Measurements from ENCODE around the gene MED15. TPM values are rescaled to one million over a fixed set of nuclear protein-coding genes. Genes with fewer than 3 reads are reported as not detected.

The MED15 gene
- total and polyA plus RNA-seq, 4 donors: 23.5 to 119 (median 96.9) TPM

DNA sequence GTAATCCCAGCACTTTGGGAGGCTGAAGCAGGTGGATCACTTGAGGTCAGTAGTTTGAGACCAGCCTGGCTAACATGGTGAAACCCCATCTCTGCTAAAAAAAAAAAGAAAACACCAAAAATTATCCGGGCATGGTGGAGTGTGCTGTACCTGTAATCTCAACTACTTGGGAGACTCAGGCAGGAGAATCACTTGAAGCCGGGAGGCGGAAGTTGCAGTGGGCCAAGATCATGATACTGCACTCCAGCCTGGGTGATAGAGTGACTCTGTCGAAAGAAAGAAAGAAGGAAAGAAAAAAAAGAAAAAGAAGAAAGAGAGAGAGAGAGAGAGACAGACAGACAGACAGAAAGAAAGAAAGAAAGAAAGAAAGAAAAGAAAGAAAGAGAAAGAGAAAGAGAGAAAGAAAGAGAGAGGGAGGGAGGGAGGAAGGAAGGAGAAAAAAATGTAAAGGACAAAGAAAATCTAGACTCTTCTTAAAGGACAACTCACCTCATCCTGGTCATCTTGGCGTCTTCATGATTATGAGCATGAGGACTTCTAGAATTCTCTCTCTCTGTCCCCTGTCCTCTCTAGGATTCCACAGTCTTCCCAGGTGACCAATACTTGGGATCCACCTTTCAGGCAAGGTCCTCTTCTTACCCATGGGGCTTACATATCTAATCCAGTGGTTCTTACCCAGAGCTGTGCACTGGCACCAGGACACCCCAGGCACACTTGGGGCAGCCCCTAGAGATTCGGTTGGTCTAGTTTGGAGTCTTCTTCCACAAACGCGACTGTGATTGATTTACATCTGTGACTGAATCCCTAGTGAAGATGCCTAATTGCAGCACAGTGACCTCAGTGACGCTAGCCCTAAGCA is 120.9 kb downstream of the MED15 start:
- intact Hi-C loops (cut with DNase I): no loop called here
- ATAC-seq (ENCODE audit: low FRiP score) (no peak), DNase-seq (no peak)
- H3K27ac ChIP-seq (ENCODE audit: low read depth in 1 of 2, low read length in 2 of 2): no peak overlapping the region
- H3K9me3 ChIP-seq (ENCODE audit: control insufficient read depth, low read length): no peaks in the 10 kb centered on the region
- WGBS, 2 donors: 86 to 89% methylated on average over 9 of the region's 9 CpGs
- H3K4me1 ChIP-seq (ENCODE audit: control insufficient read depth in 1 of 2, insufficient read depth in 2 of 2, low read length in 2 of 2): no peaks in the 10 kb centered on the region
- no peaks in the 10 kb centered on the region for H3K36me3 ChIP-seq (ENCODE audit: control insufficient read depth in 1 of 2, insufficient read depth in 2 of 2, low read length in 1 of 2)
- no peak overlapping the region for H3K4me3 ChIP-seq (ENCODE audit: low read length in 2 of 2)
- no peaks in the 10 kb centered on the region for H3K27me3 ChIP-seq (ENCODE audit: control insufficient read depth in 1 of 2, insufficient read depth in 2 of 2, low read length in 1 of 2)

DNA sequence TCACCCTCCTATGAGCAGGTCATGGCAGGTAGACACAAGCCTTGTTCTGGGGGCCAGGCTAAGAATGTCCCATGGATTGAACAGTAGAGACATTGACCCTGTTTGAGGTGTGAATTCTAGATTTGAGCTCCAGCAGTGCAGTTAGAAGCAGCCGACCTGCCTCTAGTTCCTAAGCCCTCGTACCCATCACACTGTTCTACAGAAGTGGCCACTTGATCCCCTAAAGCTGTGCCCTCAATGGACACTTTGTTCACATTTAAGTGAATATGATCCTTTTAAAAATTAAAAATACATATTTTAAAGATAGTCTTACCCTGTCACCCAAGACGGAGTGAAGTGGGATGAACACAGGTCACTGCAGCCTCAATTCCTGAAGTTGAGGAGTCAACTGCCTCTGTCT is 122.0 kb downstream of the MED15 start:
- 87 to 88% methylated on average over 3 of the region's 3 CpGs for WGBS, 2 donors

DNA sequence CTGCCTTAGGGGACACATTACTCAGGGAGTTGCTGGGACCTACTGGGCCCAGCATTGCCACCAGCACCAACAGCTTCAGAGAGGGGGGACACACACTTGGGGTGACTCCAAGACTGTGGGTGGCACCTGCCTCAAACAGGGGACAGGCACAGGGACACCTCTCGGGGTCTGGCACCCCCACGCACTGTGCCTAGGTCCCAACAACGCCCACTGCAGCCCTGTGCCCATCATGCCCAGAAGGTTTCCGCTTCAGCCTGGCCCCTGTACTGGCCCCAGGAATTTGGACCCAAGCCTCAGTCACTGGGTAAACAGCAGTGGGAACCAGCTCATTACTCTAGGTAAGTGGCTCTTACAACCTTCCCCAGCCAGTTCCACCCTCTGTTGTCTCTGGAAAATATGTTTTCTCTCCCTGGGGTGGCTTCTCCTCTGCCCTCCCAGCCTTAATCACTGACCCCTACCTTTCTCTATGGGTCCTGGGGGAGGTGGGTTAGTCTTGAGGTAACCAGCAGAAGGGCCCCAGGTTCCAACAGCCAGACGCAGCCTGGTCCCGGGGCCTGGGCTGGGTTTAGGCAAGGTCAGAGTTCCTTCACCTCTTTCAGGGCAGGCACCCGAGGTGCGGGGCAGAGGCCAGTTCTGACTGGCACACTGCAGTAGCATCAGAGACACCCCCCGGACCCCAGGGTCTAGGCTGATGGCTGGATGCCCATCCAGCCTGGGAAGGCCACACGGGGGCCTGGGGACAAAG is 123.6 kb downstream of the MED15 start:
- no peaks in the 10 kb centered on the region for H3K36me3 ChIP-seq (ENCODE audit: control insufficient read depth in 1 of 2, insufficient read depth in 2 of 2, low read length in 1 of 2)
- H3K27me3 ChIP-seq (ENCODE audit: control insufficient read depth in 1 of 2, insufficient read depth in 2 of 2, low read length in 1 of 2): no peaks in the 10 kb centered on the region
- H3K27ac ChIP-seq (ENCODE audit: low read depth in 1 of 2, low read length in 2 of 2): no peak overlapping the region
- DNase-seq (no peak), ATAC-seq (ENCODE audit: low FRiP score) (no peak)
- WGBS, 2 donors: 87 to 88% methylated on average over 10 of the region's 10 CpGs
- no peaks in the 10 kb centered on the region for H3K9me3 ChIP-seq (ENCODE audit: control insufficient read depth, low read length)
- no peaks in the 10 kb centered on the region for H3K4me1 ChIP-seq (ENCODE audit: control insufficient read depth in 1 of 2, insufficient read depth in 2 of 2, low read length in 2 of 2)
- H3K4me3 ChIP-seq (ENCODE audit: low read length in 2 of 2): no peak overlapping the region
- intact Hi-C loops (cut with DNase I): no loop called here

More for the DNA sequence above, 122.0 kb downstream of the MED15 start:
- Histone ChIP-seq H3K27ac (ENCODE audit: low read depth in 1 of 2, low read length in 2 of 2) (no peak overlapping the region), H3K4me3 (ENCODE audit: low read length in 2 of 2) (no peak overlapping the region), H3K27me3 (ENCODE audit: control insufficient read depth in 1 of 2, insufficient read depth in 2 of 2, low read length in 1 of 2) (no peaks in the 10 kb centered on the region), H3K9me3 (ENCODE audit: control insufficient read depth, low read length) (no peaks in the 10 kb centered on the region), H3K4me1 (ENCODE audit: control insufficient read depth in 1 of 2, insufficient read depth in 2 of 2, low read length in 2 of 2) (no peaks in the 10 kb centered on the region), H3K36me3 (ENCODE audit: control insufficient read depth in 1 of 2, insufficient read depth in 2 of 2, low read length in 1 of 2) (no peaks in the 10 kb centered on the region)
- intact Hi-C loops (cut with DNase I): no loop called here
- no peak for ATAC-seq (ENCODE audit: low FRiP score)
- DNase-seq: no peak

GRCh38 chr22:20632082-20632481 is 124.7 kb downstream of the MED15 start:
- 82 to 85% methylated on average over 6 of the region's 6 CpGs for WGBS, 2 donors
- ATAC-seq (ENCODE audit: low FRiP score): no peak

GRCh38 chr22:20632518-20632917 is 125.1 kb downstream of the MED15 start:
- Histone ChIP-seq H3K9me3 (ENCODE audit: control insufficient read depth, low read length) (no peaks in the 10 kb centered on the region), H3K4me1 (ENCODE audit: control insufficient read depth in 1 of 2, insufficient read depth in 2 of 2, low read length in 2 of 2) (no peaks in the 10 kb centered on the region), H3K4me3 (ENCODE audit: low read length in 2 of 2) (no peak overlapping the region), H3K27me3 (ENCODE audit: control insufficient read depth in 1 of 2, insufficient read depth in 2 of 2, low read length in 1 of 2) (no peaks in the 10 kb centered on the region), H3K27ac (ENCODE audit: low read depth in 1 of 2, low read length in 2 of 2) (no peak overlapping the region), H3K36me3 (ENCODE audit: control insufficient read depth in 1 of 2, insufficient read depth in 2 of 2, low read length in 1 of 2) (no peaks in the 10 kb centered on the region)
- intact Hi-C loops (cut with DNase I): no loop called here
- DNase-seq: no peak
- ATAC-seq (ENCODE audit: low FRiP score): no peak
- WGBS, 2 donors: 63 to 70% methylated on average over 4 of the region's 4 CpGs

More at GRCh38 chr22:20632082-20632481, 124.7 kb downstream of the MED15 start:
- no peak overlapping the region for H3K27ac ChIP-seq (ENCODE audit: low read depth in 1 of 2, low read length in 2 of 2)
- no peaks in the 10 kb centered on the region for H3K36me3 ChIP-seq (ENCODE audit: control insufficient read depth in 1 of 2, insufficient read depth in 2 of 2, low read length in 1 of 2)
- H3K27me3 ChIP-seq (ENCODE audit: control insufficient read depth in 1 of 2, insufficient read depth in 2 of 2, low read length in 1 of 2): no peaks in the 10 kb centered on the region
- H3K4me3 ChIP-seq (ENCODE audit: low read length in 2 of 2): no peak overlapping the region
- intact Hi-C loops (cut with DNase I): no loop called here
- no peaks in the 10 kb centered on the region for H3K4me1 ChIP-seq (ENCODE audit: control insufficient read depth in 1 of 2, insufficient read depth in 2 of 2, low read length in 2 of 2)
- H3K9me3 ChIP-seq (ENCODE audit: control insufficient read depth, low read length): no peaks in the 10 kb centered on the region
- DNase-seq: no peak

DNA sequence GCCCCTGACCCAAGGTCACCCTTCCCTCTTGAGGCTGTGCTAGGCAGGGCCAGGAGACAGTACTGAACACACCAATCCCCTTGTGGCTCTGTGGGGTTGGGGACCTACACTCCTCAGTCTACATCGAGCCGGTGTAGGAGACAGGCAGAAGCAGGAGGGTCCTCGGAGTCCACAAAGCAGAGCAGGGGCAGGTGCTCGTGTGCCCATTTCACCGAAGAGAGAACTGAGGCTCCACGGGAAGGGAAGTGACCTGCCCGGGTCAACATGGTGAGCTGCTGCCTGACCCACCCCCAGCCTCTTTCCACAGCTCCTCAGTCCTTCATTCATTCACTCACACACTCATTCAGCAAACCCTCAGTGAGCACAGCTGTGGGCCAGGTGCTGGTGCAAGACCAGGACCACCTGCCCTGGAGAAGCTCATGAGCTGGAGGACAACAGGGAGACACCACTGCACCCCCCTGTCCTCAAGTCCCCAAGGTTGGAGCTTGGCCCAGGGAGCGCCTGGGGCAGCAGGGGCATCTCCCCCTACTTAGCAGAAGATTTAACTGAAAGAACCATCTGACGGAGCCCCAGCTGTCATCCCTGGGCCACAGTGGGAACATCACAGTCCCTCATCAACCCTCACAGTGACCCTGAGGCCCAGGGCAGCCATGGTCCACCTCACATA is 127.3 kb downstream of the MED15 start:
- no peaks in the 10 kb centered on the region for H3K36me3 ChIP-seq (ENCODE audit: control insufficient read depth in 1 of 2, insufficient read depth in 2 of 2, low read length in 1 of 2)
- no peak overlapping the region for H3K27ac ChIP-seq (ENCODE audit: low read depth in 1 of 2, low read length in 2 of 2)
- H3K27me3 ChIP-seq (ENCODE audit: control insufficient read depth in 1 of 2, insufficient read depth in 2 of 2, low read length in 1 of 2): no peaks in the 10 kb centered on the region
- H3K9me3 ChIP-seq (ENCODE audit: control insufficient read depth, low read length): no peaks in the 10 kb centered on the region
- WGBS, 2 donors: 86 to 87% methylated on average over 9 of the region's 9 CpGs
- DNase-seq: peak in 1 of 2 donors; percentile 6
- H3K4me1 ChIP-seq (ENCODE audit: control insufficient read depth in 1 of 2, insufficient read depth in 2 of 2, low read length in 2 of 2): no peaks in the 10 kb centered on the region
- H3K4me3 ChIP-seq (ENCODE audit: low read length in 2 of 2): no peak overlapping the region
- ATAC-seq (ENCODE audit: low FRiP score): no peak
- intact Hi-C loops (cut with DNase I): no loop called here

DNA sequence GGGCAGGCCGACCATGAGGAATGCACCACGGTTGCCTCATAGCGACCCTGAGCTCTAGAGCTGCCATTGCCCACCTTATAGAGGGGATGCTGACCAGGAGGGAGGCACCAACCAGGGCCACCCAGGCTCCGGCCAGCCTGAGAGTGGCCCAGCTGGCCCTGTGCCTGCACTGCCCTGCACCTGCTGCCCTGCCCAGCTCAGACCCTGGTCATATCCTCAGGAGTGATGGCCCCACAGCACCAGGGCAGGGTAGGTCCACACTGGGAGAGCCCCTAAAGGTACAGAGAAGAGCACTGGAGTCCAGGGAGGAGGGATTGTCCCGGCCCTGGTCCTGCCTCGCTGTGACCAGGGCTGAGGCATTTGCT is 127.8 kb downstream of the MED15 start:
- intact Hi-C loops (cut with DNase I): no loop called here
- ATAC-seq (ENCODE audit: low FRiP score): no peak
- H3K27ac ChIP-seq (ENCODE audit: low read depth in 1 of 2, low read length in 2 of 2): no peak overlapping the region
- no peaks in the 10 kb centered on the region for H3K27me3 ChIP-seq (ENCODE audit: control insufficient read depth in 1 of 2, insufficient read depth in 2 of 2, low read length in 1 of 2)
- peak in 1 of 2 donors; percentile 19 for DNase-seq
- no peak overlapping the region for H3K4me3 ChIP-seq (ENCODE audit: low read length in 2 of 2)
- H3K36me3 ChIP-seq (ENCODE audit: control insufficient read depth in 1 of 2, insufficient read depth in 2 of 2, low read length in 1 of 2): no peaks in the 10 kb centered on the region
- no peaks in the 10 kb centered on the region for H3K9me3 ChIP-seq (ENCODE audit: control insufficient read depth, low read length)
- WGBS, 2 donors: 78% methylated on average over 6 of the region's 6 CpGs
- no peaks in the 10 kb centered on the region for H3K4me1 ChIP-seq (ENCODE audit: control insufficient read depth in 1 of 2, insufficient read depth in 2 of 2, low read length in 2 of 2)

- intact Hi-C loops (cut with DNase I): no loop called here
- 86 to 88% methylated on average over 16 of the region's 16 CpGs for WGBS, 2 donors
- no peak for ATAC-seq (ENCODE audit: low FRiP score)
- Histone ChIP-seq H3K4me3 (ENCODE audit: low read length in 2 of 2) (no peak overlapping the region), H3K4me1 (ENCODE audit: control insufficient read depth in 1 of 2, insufficient read depth in 2 of 2, low read length in 2 of 2) (no peaks in the 10 kb centered on the region), H3K36me3 (ENCODE audit: control insufficient read depth in 1 of 2, insufficient read depth in 2 of 2, low read length in 1 of 2) (no peaks in the 10 kb centered on the region), H3K27ac (ENCODE audit: low read depth in 1 of 2, low read length in 2 of 2) (no peak overlapping the region), H3K27me3 (ENCODE audit: control insufficient read depth in 1 of 2, insufficient read depth in 2 of 2, low read length in 1 of 2) (no peaks in the 10 kb centered on the region), H3K9me3 (ENCODE audit: control insufficient read depth, low read length) (no peaks in the 10 kb centered on the region)
- peak in 1 of 2 donors; percentile 24 for DNase-seq
Observed at GRCh38 chr22:20636075-20636812, 128.8 kb downstream of the MED15 start.

Data from aorta (tissue), 5 donors.